K562 (cell line): Measurements from ENCODE around the gene SLC6A9. TPM values are rescaled to one million over a fixed set of nuclear protein-coding genes. Genes with fewer than 3 reads are reported as not detected.
A peak's percentile ranks its signal among the peaks of the same experiment; 100 is the strongest.

Experiments used
- CEBPB ChIP-seq: fragments of 450-650 bp; IDR thresholded peaks from 2 replicates; pipeline ENCODE4 v1.6.1; 2016; ENCODE audit warnings: missing genetic modification characterization, missing compliant biosample characterization
- ESRRA ChIP-seq: fragments of 450-650 bp; IDR thresholded peaks from 2 replicates; pipeline ENCODE4 v1.6.1; 2014; ENCODE audit warnings: low read depth, mild to moderate bottlenecking, moderate library complexity, borderline replicate concordance
- LEF1 ChIP-seq: fragments of 450-650 bp; IDR thresholded peaks from 2 replicates; pipeline ENCODE4 v1.6.1; 2016; ENCODE audit warnings: mild to moderate bottlenecking
- NR2C2 ChIP-seq, 2 experiments: fragments of 200-800 bp in 1 of 2; sonication (Bioruptor generic) in 1 of 2; sonication (generic) in 1 of 2; formaldehyde crosslinking in 1 of 2; IDR thresholded peaks; 2 replicates each; pipeline versions ENCODE4 v1.6.1 to v1.8.0; 2016 to 2022; ENCODE audit warnings: mild to moderate bottlenecking in 1 of 2, missing compliant biosample characterization in 1 of 2, missing genetic modification characterization in 1 of 2, missing genetic modification reagents in 1 of 2
- PCBP2 ChIP-seq: fragments of 200-400 bp; formaldehyde crosslinking; IDR thresholded peaks from 2 replicates; pipeline ENCODE4 v1.6.1; 2018; ENCODE audit warnings: low read length, low read depth, mild to moderate bottlenecking, moderate library complexity; ENCODE audit not compliant: poor library complexity, severe bottlenecking
- PHB ChIP-seq: fragments of 250-450 bp; sonication (Bioruptor Pico); IDR thresholded peaks from 2 replicates; pipeline ENCODE4 v1.5.0; 2021
- SRF ChIP-seq, 2 experiments: fragments of 250-450, 450-650 bp in 1 of 2; sonication (Bioruptor Pico) in 1 of 2; sonication (generic) in 1 of 2; formaldehyde crosslinking; IDR thresholded peaks; 2 replicates each; pipeline versions ENCODE4 v1.5.0 to v1.5.1; 2020 to 2022; ENCODE audit warnings: mild to moderate bottlenecking in 1 of 2, missing genetic modification reagents in 1 of 2
- SRSF3 ChIP-seq: fragments of 200-400 bp; formaldehyde crosslinking; IDR thresholded peaks from 2 replicates; pipeline ENCODE4 v1.6.1; 2016; ENCODE audit warnings: mild to moderate bottlenecking, low read length, moderate library complexity; ENCODE audit not compliant: insufficient read depth
- TCF7 ChIP-seq: sonication (generic); IDR thresholded peaks from 2 replicates; pipeline ENCODE4 v1.6.1; 2016; ENCODE audit warnings: antibody characterized with exemption, borderline replicate concordance
- TGIF2 ChIP-seq: sonication (generic); formaldehyde crosslinking; IDR thresholded peaks from 2 replicates; pipeline ENCODE4 v1.8.1; 2022; ENCODE audit warnings: mild to moderate bottlenecking, missing genetic modification reagents, moderate library complexity
- U2AF1 ChIP-seq: fragments of 200-400 bp; formaldehyde crosslinking; optimal IDR thresholded peaks from 2 replicates; pipeline ENCODE3; 2017; ENCODE audit warnings: mild to moderate bottlenecking, low read depth, low read length, moderate library complexity
- ZFP30 ChIP-seq: fragments of 250-450 bp; sonication (Bioruptor Pico); IDR thresholded peaks from 2 replicates; pipeline ENCODE4 v1.8.0; 2022; ENCODE audit warnings: moderate library complexity, mild to moderate bottlenecking, inconsistent platforms, borderline replicate concordance
- polyA plus RNA-seq, 8 experiments: library from polyadenylated mRNA; depleted of rRNA in 4 of 8; stranded (reverse) in 5 of 8; unstranded in 3 of 8; fragments of >200 nt; fragmentation: Nextera tagmentation in 2 of 8; fragmentation: Illumina TruSeq in 1 of 8; extraction: Ambion mirVana in 2 of 8; extraction: Trizol in 1 of 8; gene quantifications; 2 replicates each; pipeline versions ENCODE4 v1.2.1 to v1.2.3, GENCODE V29; 2011 to 2014; ENCODE audit warnings: inconsistent platforms in 1 of 8, missing spikeins in 1 of 8
- total RNA-seq, 7 experiments: library from RNA; depleted of rRNA in 6 of 7; stranded (reverse); fragments of >200 nt in 6 of 7; fragmentation: Illumina TruSeq in 2 of 7; extraction: Trizol in 2 of 7; gene quantifications; 2 replicates each; pipeline versions ENCODE4 v1.2.1 to v1.2.3, GENCODE V29; 2011 to 2021; ENCODE audit warnings: low replicate concordance in 1 of 7
- TF ChIP-seq, protein P1 (sequence below): IDR thresholded peaks from 2 replicates; pipeline ENCODE4 v1.6.1; 2012; ENCODE audit warnings: low read depth, low read length, improper control_type of control experiment, borderline replicate concordance
- TF ChIP-seq, protein P2 (sequence below): sonication (generic); formaldehyde crosslinking; IDR thresholded peaks from 2 replicates; pipeline ENCODE4 v1.8.1; 2023; ENCODE audit warnings: mild to moderate bottlenecking, missing genetic modification reagents
- TF ChIP-seq, protein P3 (sequence below): fragments of 450-650 bp; IDR thresholded peaks from 2 replicates; pipeline ENCODE4 v1.6.1; 2016; ENCODE audit warnings: missing biosample characterization, missing genetic modification characterization
- TF ChIP-seq, protein P4 (sequence below): sonication (generic); formaldehyde crosslinking; IDR thresholded peaks from 2 replicates; pipeline ENCODE4 v1.4.0; 2020; ENCODE audit warnings: mild to moderate bottlenecking, missing genetic modification reagents
- TF ChIP-seq, protein P5 (sequence below): sonication (generic); formaldehyde crosslinking; IDR thresholded peaks from 2 replicates; pipeline ENCODE4 v1.8.0; 2022; ENCODE audit warnings: missing genetic modification reagents, mild to moderate bottlenecking, borderline replicate concordance
- TF ChIP-seq, protein P6 (sequence below): fragments of 450-650 bp; formaldehyde crosslinking; IDR thresholded peaks from 2 replicates; pipeline ENCODE4 v1.4.0; 2020; ENCODE audit warnings: mild to moderate bottlenecking, moderate library complexity

SLC6A9 gene
- total and polyA plus RNA-seq, 9 of the 15 experiments (the other 6 are each of a cell fraction or from before 2014, with no cell fraction given): 0.17 to 18.7 (median 2.9) TPM

DNA sequence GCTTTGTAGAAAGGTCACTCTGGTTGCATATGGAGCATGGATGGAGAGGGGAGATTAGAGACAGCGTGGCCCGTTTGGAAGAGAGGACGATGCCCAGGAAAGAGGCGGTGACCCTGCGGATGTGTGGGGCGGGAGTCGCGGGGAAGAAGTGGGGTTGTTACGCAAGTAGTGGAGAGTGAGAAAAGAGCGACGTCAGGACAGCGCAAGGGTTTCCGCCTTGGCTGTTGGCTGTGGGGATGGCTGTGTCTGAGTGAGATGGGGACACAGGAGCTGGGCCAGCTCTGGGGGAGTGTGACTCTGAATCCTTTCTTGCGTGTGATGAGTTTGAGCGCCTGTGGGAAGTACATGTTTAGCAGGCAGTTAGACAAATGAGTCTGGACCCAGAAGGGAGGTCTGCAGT is 48.5 kb downstream of the SLC6A9 start (continued):
- TF ChIP-seq, protein P1, sequence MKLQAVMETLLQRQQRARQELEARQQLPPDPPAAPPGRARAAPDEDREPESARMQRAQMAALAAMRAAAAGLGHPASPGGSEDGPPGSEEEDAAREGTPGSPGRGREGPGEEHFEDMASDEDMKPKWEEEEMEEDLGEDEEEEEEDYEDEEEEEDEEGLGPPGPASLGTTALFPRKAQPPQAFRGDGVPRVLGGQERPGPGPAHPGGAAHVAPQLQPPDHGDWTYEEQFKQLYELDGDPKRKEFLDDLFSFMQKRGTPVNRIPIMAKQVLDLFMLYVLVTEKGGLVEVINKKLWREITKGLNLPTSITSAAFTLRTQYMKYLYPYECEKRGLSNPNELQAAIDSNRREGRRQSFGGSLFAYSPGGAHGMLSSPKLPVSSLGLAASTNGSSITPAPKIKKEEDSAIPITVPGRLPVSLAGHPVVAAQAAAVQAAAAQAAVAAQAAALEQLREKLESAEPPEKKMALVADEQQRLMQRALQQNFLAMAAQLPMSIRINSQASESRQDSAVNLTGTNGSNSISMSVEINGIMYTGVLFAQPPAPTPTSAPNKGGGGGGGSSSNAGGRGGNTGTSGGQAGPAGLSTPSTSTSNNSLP: no peak
- TF ChIP-seq ZFP30 (CRISPR knock-in tag) (no peak), SRF (CRISPR knock-in tag; IDR thresholded peaks at IDR 0.05) (no peak), NR2C2 (CRISPR knock-in tag; IDR thresholded peaks at IDR 0.05) (no peak), NR2C2 (tag; IDR thresholded peaks at IDR 0.05) (no peak), CEBPB (tag) (peak; percentile 88), SRSF3 (no peak), PHB (CRISPR knock-in tag) (no peak), ESRRA (no peak), TGIF2 (CRISPR knock-in tag) (no peak), U2AF1 (no peak), LEF1 (no peak), TCF7 (no peak), PCBP2 (no peak)
- TF ChIP-seq, protein P2, sequence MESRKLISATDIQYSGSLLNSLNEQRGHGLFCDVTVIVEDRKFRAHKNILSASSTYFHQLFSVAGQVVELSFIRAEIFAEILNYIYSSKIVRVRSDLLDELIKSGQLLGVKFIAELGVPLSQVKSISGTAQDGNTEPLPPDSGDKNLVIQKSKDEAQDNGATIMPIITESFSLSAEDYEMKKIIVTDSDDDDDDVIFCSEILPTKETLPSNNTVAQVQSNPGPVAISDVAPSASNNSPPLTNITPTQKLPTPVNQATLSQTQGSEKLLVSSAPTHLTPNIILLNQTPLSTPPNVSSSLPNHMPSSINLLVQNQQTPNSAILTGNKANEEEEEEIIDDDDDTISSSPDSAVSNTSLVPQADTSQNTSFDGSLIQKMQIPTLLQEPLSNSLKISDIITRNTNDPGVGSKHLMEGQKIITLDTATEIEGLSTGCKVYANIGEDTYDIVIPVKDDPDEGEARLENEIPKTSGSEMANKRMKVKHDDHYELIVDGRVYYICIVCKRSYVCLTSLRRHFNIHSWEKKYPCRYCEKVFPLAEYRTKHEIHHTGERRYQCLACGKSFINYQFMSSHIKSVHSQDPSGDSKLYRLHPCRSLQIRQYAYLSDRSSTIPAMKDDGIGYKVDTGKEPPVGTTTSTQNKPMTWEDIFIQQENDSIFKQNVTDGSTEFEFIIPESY: peak; percentile 84
- TF ChIP-seq, protein P3, sequence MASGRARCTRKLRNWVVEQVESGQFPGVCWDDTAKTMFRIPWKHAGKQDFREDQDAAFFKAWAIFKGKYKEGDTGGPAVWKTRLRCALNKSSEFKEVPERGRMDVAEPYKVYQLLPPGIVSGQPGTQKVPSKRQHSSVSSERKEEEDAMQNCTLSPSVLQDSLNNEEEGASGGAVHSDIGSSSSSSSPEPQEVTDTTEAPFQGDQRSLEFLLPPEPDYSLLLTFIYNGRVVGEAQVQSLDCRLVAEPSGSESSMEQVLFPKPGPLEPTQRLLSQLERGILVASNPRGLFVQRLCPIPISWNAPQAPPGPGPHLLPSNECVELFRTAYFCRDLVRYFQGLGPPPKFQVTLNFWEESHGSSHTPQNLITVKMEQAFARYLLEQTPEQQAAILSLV: no peak
- TF ChIP-seq, protein P4, sequence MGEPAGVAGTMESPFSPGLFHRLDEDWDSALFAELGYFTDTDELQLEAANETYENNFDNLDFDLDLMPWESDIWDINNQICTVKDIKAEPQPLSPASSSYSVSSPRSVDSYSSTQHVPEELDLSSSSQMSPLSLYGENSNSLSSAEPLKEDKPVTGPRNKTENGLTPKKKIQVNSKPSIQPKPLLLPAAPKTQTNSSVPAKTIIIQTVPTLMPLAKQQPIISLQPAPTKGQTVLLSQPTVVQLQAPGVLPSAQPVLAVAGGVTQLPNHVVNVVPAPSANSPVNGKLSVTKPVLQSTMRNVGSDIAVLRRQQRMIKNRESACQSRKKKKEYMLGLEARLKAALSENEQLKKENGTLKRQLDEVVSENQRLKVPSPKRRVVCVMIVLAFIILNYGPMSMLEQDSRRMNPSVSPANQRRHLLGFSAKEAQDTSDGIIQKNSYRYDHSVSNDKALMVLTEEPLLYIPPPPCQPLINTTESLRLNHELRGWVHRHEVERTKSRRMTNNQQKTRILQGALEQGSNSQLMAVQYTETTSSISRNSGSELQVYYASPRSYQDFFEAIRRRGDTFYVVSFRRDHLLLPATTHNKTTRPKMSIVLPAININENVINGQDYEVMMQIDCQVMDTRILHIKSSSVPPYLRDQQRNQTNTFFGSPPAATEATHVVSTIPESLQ: no peak
- TF ChIP-seq, protein P5, sequence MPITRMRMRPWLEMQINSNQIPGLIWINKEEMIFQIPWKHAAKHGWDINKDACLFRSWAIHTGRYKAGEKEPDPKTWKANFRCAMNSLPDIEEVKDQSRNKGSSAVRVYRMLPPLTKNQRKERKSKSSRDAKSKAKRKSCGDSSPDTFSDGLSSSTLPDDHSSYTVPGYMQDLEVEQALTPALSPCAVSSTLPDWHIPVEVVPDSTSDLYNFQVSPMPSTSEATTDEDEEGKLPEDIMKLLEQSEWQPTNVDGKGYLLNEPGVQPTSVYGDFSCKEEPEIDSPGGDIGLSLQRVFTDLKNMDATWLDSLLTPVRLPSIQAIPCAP: no peak
- TF ChIP-seq, protein P6, sequence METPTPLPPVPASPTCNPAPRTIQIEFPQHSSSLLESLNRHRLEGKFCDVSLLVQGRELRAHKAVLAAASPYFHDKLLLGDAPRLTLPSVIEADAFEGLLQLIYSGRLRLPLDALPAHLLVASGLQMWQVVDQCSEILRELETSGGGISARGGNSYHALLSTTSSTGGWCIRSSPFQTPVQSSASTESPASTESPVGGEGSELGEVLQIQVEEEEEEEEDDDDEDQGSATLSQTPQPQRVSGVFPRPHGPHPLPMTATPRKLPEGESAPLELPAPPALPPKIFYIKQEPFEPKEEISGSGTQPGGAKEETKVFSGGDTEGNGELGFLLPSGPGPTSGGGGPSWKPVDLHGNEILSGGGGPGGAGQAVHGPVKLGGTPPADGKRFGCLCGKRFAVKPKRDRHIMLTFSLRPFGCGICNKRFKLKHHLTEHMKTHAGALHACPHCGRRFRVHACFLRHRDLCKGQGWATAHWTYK (CRISPR knock-in tag): no peak
